CD4-positive, alpha-beta T cell treated with Interleukin-6 at 100 ng/mL for 8 hours (primary cell): ENCODE data around the gene DNAAF3.

Experiments used
- DNase-seq: peaks from one replicate; pipeline ENCODE4 v3.0.0-alpha.2; 2020; ENCODE audit warnings: mixed read lengths, low spot score

DNAAF3 gene

GRCh38 chr19:55153652-55154264 lies 12.7 kb downstream of the DNAAF3 start:
- no peak for DNase-seq

DNA sequence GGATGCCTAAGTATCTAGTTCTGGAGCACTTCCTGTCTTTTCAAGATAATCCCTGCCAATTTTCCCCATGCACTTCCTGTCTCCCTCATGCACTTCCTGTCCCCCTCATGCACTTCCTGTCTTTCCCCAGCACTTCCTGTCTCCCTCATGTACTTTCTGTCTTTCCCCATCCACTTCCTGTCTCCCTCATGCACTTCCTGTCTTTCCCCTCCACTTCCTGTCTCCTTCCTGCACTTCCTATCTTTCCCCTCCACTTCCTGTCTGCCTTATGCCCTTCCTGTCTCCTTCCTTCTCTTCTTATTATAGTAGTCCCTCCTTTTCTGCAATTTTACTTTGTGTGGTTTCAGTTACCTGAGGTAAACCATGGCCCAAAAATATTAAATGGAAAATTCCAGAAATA lies 14.4 kb downstream of the DNAAF3 start:
- no peak for DNase-seq

DNA sequence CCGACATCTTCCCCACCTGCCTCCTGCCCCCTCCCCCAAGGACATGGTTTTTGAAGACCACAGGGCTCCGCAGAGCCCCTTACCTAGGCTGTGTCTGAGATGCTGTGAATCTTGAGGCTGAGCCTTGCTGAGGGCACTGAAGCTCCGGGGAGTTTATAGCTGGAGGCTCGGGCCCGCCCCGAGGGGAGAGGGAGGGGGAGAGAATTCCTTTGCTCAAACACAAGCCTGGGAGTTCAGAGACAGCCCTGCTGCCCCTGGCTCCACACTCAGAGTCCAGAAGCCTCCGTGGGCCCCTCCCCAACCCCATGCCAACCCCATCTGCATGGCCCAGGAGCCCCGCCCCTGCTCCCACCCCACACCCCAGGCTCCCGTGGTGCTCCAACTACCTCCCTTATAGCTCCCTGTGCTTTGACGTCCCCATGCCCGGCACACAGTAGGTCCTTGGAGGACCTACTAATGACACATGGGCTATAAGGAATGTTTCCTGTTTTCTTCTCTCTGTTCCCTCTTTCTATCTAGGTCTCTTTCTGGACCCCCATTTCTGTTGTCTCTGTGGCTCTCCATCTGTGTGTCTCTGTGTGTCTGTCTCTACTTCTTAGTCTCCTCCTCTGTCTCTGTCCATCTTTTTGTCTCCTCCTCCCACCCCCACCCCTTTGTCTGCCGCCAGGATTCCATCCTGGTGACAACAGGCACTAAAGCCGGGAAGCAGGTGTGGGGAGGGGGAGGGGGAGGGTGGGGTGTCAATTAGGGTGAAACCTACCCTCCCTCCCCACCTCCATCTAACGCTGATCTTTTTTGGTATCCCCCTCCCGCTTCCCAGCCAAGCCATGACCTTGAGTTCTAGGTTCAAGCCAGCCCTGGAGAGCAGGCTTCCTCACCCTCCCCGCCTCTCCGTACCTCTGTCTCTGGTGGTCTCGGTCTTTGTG lies 17.1 kb downstream of the DNAAF3 start, which contains the start of gene TNNT1:
TSS of gene TNNT1 (minus strand) at position 129 of the 926 bp plus-strand sequence. CDS start 2,049 bp downstream, outside the sequence.
- DNase-seq = no peak

DNA sequence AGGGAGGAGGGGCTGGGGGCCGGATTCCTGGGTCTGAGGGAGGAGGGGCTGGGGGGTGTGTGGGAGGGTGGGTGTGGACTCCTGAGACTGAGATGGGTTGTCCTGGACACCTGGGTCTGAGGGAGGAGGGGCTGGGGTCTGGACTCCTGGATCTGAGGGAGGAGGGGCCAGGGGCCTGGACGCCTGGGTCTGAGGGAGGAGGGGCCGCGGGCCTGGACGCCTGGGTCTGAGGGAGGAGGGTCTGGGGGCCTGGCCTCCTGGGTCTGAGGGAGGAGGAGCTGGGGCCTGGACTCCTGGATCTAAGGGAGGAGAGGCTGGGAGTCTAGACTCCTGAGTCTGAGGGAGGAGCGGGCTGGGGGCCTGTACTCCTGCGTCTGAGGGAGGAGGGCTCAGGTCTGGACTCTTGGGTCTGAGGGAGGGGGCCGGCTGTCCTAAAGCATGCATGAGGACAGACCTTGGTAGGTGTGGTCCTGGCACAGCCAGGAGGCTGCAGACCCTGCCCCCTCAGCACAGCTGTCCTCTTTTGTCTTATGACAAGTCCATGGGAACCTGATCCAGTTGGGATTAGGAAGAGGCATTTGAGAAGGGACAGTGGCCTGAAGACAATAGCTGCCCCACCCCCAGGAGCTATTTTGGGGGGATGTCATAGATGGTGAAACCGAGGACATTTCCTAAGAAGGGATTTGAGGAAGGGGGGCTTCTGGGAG lies 18.7 kb downstream of the DNAAF3 start:
- DNase-seq = no peak

GRCh38 chr19:55146705-55147273 lies 19.6 kb downstream of the DNAAF3 start:
- no peak for DNase-seq

GRCh38 chr19:55146078-55146704 lies 20.2 kb downstream of the DNAAF3 start:
- no peak for DNase-seq

DNA sequence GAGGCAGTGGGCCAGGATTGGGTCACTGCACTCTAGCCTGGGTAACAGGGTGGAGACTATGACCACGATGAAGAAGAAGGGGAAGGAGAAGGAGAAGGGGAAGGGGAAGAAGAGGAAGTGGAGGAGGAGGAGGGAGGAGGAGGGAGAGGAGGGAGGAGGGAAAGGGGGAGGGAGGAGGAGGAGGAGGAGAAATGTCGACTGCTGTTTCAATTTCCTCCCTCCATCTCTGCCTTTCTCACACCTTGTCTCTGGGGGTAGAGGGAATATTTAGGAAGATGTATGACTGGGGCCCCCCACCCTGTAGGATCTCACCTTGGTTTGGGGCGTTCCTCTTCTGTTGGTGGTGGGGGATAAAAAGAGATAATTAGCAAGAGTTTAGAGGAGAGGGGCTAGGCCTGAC lies 21.2 kb downstream of the DNAAF3 start:
- DNase-seq = no peak

DNA sequence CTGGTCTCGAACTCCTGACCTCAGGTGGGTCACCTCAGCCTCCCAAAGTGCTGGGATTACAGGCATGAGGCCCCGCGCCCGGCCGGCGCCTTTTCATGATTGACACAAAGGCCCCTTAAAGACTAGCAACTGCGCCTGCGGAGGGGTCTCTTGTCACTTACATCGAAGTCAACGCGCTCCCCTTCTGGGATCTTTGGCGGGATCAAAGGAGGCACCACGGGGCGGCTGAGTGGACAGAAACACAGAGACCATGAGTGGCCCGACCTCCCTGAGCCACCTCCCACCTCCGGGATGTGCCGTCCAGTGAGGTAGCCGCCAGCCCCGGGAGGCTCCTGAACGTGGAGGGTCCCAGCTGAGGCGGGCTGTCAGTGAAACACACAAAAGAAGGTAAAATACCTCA lies 24.7 kb downstream of the DNAAF3 start:
- DNase-seq = no peak

- no peak for DNase-seq
These were observed 28.5 kb downstream of the DNAAF3 start for GRCh38 chr19:55137915-55138314.

DNA sequence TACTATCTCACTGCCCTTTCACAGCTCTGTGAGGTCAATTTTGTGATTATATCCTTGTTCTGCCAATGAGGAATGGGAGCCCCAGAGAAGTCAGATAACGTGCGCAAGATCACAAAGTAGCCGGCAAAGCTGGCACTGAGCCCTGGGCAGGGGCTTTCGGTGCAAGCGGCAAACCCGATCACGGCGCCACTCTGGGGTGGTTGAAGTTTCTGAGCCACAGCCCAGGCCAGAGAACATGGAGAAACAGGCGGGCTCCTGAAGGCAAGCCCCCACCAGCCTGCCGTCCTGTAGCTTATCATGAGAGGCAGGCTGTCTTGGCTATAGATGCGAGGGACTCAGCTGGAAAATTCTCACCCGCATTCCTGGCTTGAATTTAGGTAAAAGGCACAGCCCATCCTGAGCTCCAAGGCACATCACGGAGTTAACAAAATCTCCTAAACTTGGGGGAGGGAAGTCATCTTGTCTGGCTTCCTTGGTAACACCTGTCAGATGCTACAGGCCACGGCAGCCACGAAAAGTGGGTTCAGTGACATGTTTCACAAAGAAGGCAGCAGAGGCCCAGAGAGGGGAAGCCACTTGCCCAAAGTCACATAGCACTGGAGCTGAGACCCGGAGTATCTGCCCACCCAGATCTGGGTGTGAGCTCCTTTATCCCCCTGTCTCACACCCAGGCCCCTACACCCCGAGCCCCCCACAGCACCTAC lies 29.9 kb downstream of the DNAAF3 start:
- no peak for DNase-seq

DNA sequence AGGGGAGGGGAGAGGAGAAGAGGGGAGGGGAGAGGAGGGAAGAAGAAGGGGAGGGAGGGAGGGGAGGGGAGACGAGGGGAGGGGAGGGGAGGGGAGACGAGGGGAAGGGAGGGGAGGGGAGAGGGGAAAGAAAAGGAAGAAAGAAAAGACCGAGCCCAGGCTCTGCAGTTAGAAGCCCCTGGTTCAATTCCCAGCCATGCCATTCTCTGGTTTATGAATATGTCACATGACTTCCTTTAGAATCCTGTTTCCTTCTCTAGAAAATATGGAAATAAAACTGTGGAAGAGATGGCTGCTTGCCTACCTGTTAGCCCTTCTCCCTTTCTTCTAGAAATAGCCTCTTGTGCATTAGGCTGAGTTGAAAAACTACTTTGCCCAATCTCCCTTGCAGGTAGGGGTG lies 31.7 kb downstream of the DNAAF3 start:
- no peak for DNase-seq

DNA sequence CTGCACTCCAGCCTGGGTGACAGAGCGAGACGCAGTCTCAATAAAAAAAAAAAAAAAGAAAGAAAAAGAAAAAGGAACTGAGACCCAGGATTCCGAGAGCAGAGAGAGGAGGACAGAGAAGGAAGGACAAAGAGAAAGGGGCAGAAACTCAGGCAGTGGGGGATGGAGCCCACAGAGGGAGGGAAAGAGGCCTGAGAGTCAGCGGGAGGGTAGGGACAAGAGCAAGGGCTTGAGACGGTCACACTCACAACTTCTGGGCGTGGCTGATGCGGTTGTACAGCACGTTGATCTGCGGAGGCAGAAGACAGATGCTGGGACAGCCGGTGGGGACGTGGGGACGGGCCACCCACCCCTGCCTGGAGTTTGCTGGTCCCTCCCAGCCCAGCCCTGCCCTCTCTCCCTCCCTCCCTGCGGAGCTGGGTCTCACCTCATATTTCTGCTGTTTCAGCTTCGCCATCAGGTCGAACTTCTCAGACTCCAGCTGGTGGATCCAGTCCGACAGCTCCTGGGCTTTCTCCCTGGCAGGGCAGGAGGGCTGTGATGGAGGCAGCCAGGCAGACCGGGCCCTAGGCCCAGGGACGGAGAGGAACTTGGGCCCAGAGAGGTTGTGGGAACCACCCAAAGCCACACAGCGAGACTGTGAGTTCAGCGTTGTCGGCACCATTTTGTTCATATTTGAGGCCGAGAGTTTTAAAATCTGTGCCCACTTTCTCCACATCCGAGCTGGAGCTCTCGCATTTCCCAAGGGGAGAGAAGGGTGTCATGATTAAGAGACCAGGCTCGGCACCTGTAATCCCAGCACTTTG lies 32.6 kb downstream of the DNAAF3 start:
- no peak for DNase-seq

GRCh38 chr19:55132453-55133129 lies 33.8 kb downstream of the DNAAF3 start:
- no peak for DNase-seq

- DNase-seq = no peak
These were observed 35.0 kb downstream of the DNAAF3 start for GRCh38 chr19:55131421-55131820.

DNA sequence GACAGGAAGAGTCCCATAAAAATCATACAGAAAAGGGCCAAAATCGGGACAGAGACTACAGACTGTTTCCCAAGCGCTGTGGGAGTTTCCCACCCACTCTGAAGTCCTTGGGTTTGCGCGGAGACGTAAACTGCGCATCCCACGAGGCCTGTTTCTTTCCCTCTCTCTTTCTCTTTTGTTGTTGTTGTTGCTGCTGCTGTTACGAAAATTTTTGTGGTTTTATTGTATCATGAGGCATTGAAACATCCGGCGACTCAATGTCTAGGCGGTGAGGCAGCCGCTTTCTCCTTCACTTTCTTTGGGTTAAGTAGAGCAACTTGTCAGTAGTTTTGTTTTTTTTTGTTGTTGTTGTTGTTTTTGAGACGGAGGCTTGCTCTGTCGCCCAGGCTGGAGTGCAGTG lies 47.4 kb downstream of the DNAAF3 start:
- no peak for DNase-seq

- no peak for DNase-seq
These were observed 47.9 kb downstream of the DNAAF3 start for GRCh38 chr19:55118401-55118991.

DNA sequence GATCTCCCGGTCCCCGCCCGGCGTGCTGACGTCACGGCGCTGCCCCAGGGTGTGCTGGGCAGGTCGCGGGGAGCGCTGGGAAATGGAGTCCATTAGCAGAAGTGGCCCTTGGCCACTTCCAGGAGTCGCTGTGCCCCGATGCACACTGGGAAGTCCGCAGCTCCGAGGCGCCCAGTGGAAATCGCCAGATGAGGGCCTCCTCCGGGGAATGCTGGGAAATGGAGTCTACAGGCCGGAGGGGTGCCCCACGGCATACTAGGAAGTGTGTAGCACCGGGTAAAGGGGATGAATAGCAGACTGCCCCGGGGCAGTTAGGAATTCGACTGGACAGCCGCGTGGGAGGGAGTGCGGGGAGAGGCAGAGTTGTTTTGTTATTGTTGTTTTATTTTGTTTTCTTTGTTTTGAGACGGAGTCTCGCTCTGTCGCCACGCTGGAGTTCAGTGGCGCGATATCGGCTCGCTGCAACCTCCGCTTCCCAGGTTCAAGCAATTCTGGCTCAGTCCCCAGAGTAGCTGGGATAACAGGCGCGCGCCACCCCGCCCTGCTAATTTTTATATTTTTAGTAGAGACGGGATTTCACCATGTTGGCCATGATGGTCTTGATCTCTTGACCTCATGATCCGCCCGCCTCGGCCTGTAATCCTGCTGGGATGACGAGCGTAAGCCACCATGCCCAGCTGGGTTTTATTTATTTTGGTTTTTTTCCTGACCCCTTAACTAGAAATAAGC lies 48.6 kb downstream of the DNAAF3 start:
- peak; percentile 98 for DNase-seq

GRCh38 chr19:55116859-55117662 lies 49.4 kb downstream of the DNAAF3 start, which contains the start of gene PPP1R12C:
PPP1R12C (minus strand) TSS chr19:55117637; CDS start chr19:55117543, 94 bp downstream.
- DNase-seq = no peak
